GM21360 (cell line): ENCODE results near the gene NRGN.

Experiments
- ATAC-seq: cut with Tn5 transposase; IDR thresholded peaks from one replicate; pipeline ENCODE4 v1.9.1; 2021; ENCODE audit warnings: mild to moderate bottlenecking, moderate library complexity; ENCODE audit not compliant: unreplicated experiment

NRGN gene

GRCh38 chr11:124739479-124740276 lies at the start of gene NRGN:
NRGN (plus strand) TSS chr11:124739942; CDS start chr11:124740085, 143 bp downstream.
- peak; percentile 99 for ATAC-seq

GRCh38 chr11:124693142-124693541 lies 46.6 kb upstream of the NRGN start:
- no peak for ATAC-seq

- no peak for ATAC-seq
Measured at GRCh38 chr11:124699547-124699946, 40.2 kb upstream of the NRGN start.

- no peak for ATAC-seq
Measured at GRCh38 chr11:124700028-124700427, 39.7 kb upstream of the NRGN start.

- no peak for ATAC-seq
Measured at GRCh38 chr11:124707829-124708228, 31.9 kb upstream of the NRGN start.

GRCh38 chr11:124712392-124712791 lies 27.4 kb upstream of the NRGN start:
- no peak for ATAC-seq

- ATAC-seq, result no peak
Measured at GRCh38 chr11:124716591-124716990, 23.2 kb upstream of the NRGN start.

GRCh38 chr11:124717421-124717785 lies 22.3 kb upstream of the NRGN start:
- no peak for ATAC-seq

GRCh38 chr11:124717786-124718651 lies 21.7 kb upstream of the NRGN start:
- ATAC-seq, result no peak

GRCh38 chr11:124718801-124719200 lies 20.9 kb upstream of the NRGN start:
- no peak for ATAC-seq

GRCh38 chr11:124719534-124719933 lies 20.2 kb upstream of the NRGN start:
- ATAC-seq, result no peak

GRCh38 chr11:124722176-124722575 lies 17.6 kb upstream of the NRGN start:
- no peak for ATAC-seq

GRCh38 chr11:124724979-124725718 lies 14.6 kb upstream of the NRGN start:
- ATAC-seq, result peak; percentile 65

- no peak for ATAC-seq
Measured at GRCh38 chr11:124725719-124726105, 14.0 kb upstream of the NRGN start.

- ATAC-seq, result no peak
Measured at GRCh38 chr11:124727474-124727873, 12.3 kb upstream of the NRGN start.

GRCh38 chr11:124728134-124728533 lies 11.6 kb upstream of the NRGN start:
- no peak for ATAC-seq

- ATAC-seq, result no peak
Measured at GRCh38 chr11:124729571-124729970, 10.2 kb upstream of the NRGN start.

GRCh38 chr11:124732230-124732629 lies 7.5 kb upstream of the NRGN start:
- no peak for ATAC-seq

- no peak for ATAC-seq
Measured at GRCh38 chr11:124736736-124737135, 3.0 kb upstream of the NRGN start.

- no peak for ATAC-seq
Measured at GRCh38 chr11:124737638-124738305, 2.0 kb upstream of the NRGN start.
